Measurements from ENCODE around the gene TMEM217.
A peak's percentile ranks its signal among the peaks of the same experiment; 100 is the strongest.
"Not testable (repeated sequence)": the region's sequence is repeated elsewhere in the genome, so short reads cannot be mapped to it uniquely, and the experiment has no call there.

TMEM217 gene

GRCh38 chr6:37218061-37218460 lies 39.9 kb downstream of the TMEM217 start:
- no peak for DNase-seq (ENCODE audit: low read depth in 3 of 3)

- no peak for DNase-seq (ENCODE audit: low read depth in 3 of 3)
Observed at GRCh38 chr6:37212268-37212667, 45.7 kb downstream of the TMEM217 start.

GRCh38 chr6:37210313-37210968 lies 47.5 kb downstream of the TMEM217 start:
- peak; percentile 60 to 78 (median 61) for DNase-seq (ENCODE audit: low read depth in 3 of 3)

- DNase-seq (ENCODE audit: low read depth in 3 of 3): no peak
Observed at GRCh38 chr6:37209461-37210205, 48.3 kb downstream of the TMEM217 start.

GRCh38 chr6:37208793-37209192 lies 49.2 kb downstream of the TMEM217 start:
- DNase-seq (ENCODE audit: low read depth in 3 of 3): no peak

- peak; percentile 74 to 91 (median 81) for DNase-seq (ENCODE audit: low read depth in 3 of 3)
Observed at GRCh38 chr6:37207903-37208456, 50.0 kb downstream of the TMEM217 start.

GRCh38 chr6:37206622-37207021 lies 51.3 kb downstream of the TMEM217 start:
- no peak for DNase-seq (ENCODE audit: low read depth in 3 of 3)

- DNase-seq (ENCODE audit: low read depth in 3 of 3): no peak
Observed at GRCh38 chr6:37205997-37206340, 52.0 kb downstream of the TMEM217 start.

- DNase-seq (ENCODE audit: low read depth in 3 of 3): no peak
Observed at GRCh38 chr6:37205175-37205996, 52.6 kb downstream of the TMEM217 start.

GRCh38 chr6:37204014-37204751 lies 53.8 kb downstream of the TMEM217 start:
- no peak for DNase-seq (ENCODE audit: low read depth in 3 of 3)

GRCh38 chr6:37202788-37203491 lies 55.0 kb downstream of the TMEM217 start:
- DNase-seq (ENCODE audit: low read depth in 3 of 3): no peak

GRCh38 chr6:37201726-37202125 lies 56.2 kb downstream of the TMEM217 start:
- DNase-seq (ENCODE audit: low read depth in 3 of 3): no peak

GRCh38 chr6:37200085-37200484 lies 57.9 kb downstream of the TMEM217 start:
- DNase-seq (ENCODE audit: low read depth in 3 of 3): no peak

- not testable (repeated sequence) for DNase-seq (ENCODE audit: low read depth in 3 of 3)
Observed at GRCh38 chr6:37196451-37196850, 61.5 kb downstream of the TMEM217 start.

- DNase-seq (ENCODE audit: low read depth in 3 of 3): not testable (repeated sequence)
Observed at GRCh38 chr6:37194886-37195285, 63.1 kb downstream of the TMEM217 start.

- no peak for DNase-seq (ENCODE audit: low read depth in 3 of 3)
Observed at GRCh38 chr6:37192666-37193065, 65.3 kb downstream of the TMEM217 start.

GRCh38 chr6:37190159-37190535 lies 67.8 kb downstream of the TMEM217 start:
- DNase-seq (ENCODE audit: low read depth in 3 of 3): no peak

GRCh38 chr6:37188962-37189510 lies 68.9 kb downstream of the TMEM217 start:
- no peak for DNase-seq (ENCODE audit: low read depth in 3 of 3)

GRCh38 chr6:37187321-37188022 lies 70.5 kb downstream of the TMEM217 start:
- DNase-seq (ENCODE audit: low read depth in 3 of 3): no peak

Measured in stimulated activated CD4-positive, alpha-beta T cell treated with anti-CD3 and anti-CD28 coated beads, TNF-alpha, amount 100 ng/mL, for 24 hours (primary cell).